Thoracic aorta (tissue), 2 donors: ENCODE measurements around the gene FUCA1. TPM values are rescaled to one million over a fixed set of nuclear protein-coding genes. Genes with fewer than 3 reads are reported as not detected.

Experiments
- ATAC-seq: fragments of 150-250 bp; one replicate; pipeline ENCODE4 v1.8.0; 2017; ENCODE audit warnings: low read depth; ENCODE audit not compliant: insufficient number of reproducible peaks, low FRiP score
- DNase-seq: peaks from one replicate; pipeline ENCODE4 v3.0.0-alpha.2; 2020; ENCODE audit warnings: low spot score
- H3K27ac ChIP-seq, 2 donors: fragments of 200-600 bp; sonication (generic); 1 replicate in 1 of 2; 2 replicates in 1 of 2; pipeline ENCODE4 v1.5.1; 2016; ENCODE audit warnings: mild to moderate bottlenecking in 2 of 2, moderate library complexity in 2 of 2
- H3K27me3 ChIP-seq: fragments of 200-600 bp; sonication (generic); replicated peaks from 2 replicates; pipeline ENCODE4 v1.6.0; 2016; ENCODE audit warnings: mild to moderate bottlenecking; ENCODE audit not compliant: insufficient read depth
- H3K36me3 ChIP-seq: fragments of 200-600 bp; sonication (generic); one replicate; pipeline ENCODE4 v1.5.1; 2016
- H3K4me1 ChIP-seq, 2 donors: fragments of 200-600 bp; sonication (generic); 1 replicate in 1 of 2; 2 replicates in 1 of 2; pipeline versions ENCODE4 v1.5.1 to v1.6.0; 2016; ENCODE audit warnings: low read depth in 2 of 2, mild to moderate bottlenecking in 1 of 2; ENCODE audit not compliant: control insufficient read depth in 1 of 2
- H3K4me3 ChIP-seq: fragments of 200-600 bp; sonication (generic); 2 replicates; pipeline ENCODE4 v1.5.1; 2016; ENCODE audit warnings: mild to moderate bottlenecking
- H3K9me3 ChIP-seq: fragments of 200-600 bp; sonication (generic); 2 replicates; pipeline ENCODE4 v1.5.1; 2016
- CTCF ChIP-seq: fragments of 200-600 bp; sonication (generic); IDR thresholded peaks from one replicate; pipeline ENCODE4 v1.5.1; 2019; ENCODE audit warnings: antibody characterized with exemption
- total RNA-seq, 2 donors: library from RNA; depleted of rRNA; stranded (reverse); fragments of >200 nt; gene quantifications; one replicate each; pipeline versions ENCODE4 v1.1.0 to v1.2.3, GENCODE V29; 2016

FUCA1 gene
- total RNA-seq, 2 donors from 2014 or later: 30.5 to 70.8 TPM

DNA sequence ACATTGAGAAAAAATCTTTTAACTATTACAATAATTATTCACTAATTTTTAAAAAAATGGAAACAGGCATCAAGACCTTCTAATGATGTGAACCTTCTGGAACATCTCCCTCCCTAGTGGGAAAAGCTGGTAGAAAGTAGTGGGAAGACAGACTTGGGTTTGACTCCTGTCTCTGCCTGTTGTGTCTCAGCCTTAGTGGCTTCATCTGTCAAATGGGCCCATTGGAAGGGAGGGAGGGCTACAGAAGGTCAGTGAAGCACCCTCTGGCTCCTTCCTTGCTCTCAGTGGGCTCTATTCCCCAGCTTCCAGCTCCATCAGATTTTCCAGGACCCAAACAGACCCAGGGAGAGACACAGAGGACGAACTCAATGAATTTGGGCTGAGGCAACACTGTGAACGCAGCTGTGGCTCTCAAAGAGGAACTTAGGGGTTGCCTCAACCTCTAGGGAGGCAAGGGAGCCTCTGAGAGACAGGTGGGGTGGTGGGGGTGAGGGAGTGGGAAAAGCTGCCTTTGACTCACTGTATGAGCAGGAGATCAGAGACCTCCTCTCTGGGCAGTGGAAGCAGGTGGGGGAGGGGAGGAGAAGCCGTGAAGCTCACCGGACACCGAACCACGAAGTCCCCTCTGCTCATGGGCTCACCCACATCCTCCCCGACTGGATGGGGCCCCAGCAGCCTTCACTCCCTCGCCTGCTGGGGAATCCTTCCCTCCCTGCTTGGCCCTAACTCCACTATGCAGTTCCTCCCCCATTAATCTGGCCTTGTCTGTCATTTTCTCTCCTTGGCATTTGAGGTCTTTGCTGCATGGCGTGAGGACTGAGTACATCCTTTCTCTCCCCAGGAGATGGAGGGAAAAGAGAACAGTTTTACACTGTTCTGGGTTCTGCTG lies 40.6 kb upstream of the FUCA1 start:
- H3K27me3 ChIP-seq: no peaks in the 10 kb centered on the region

DNA sequence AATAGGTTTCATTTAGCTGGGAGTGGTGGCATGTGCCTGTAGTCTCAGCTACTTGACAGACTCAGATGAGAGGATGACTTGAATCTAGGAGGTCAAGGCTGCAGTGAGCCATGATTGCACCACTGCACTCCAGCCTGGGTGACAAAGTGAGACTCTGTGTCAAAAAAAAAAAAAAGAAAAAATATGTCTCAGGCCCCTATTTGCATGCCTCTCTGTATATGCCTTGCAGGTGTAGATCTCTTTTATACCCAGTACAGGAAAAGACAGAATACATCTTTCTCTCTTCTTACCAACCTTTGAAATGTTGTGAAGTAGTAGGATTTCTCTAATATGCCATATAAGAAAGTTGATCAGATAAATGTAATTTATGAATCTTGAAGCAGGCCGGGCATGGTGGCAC lies 38.6 kb upstream of the FUCA1 start:
- Histone ChIP-seq H3K36me3 (no peaks in the 10 kb centered on the region), H3K27ac (no peak overlapping the region), H3K27me3 (no peaks in the 10 kb centered on the region), H3K9me3 (no peaks in the 10 kb centered on the region), H3K4me3 (no peak overlapping the region), H3K4me1 (peaks cover 2 to 7% of the 10 kb centered on the region in 2 donors)
- no peak for TF ChIP-seq CTCF
- no peak for DNase-seq
- no peak for ATAC-seq

More for the DNA sequence above, 40.6 kb upstream of the FUCA1 start:
- DNase-seq: no peak
- H3K4me1 ChIP-seq: no peaks in the 10 kb centered on the region
- no peak for TF ChIP-seq CTCF
- H3K4me3 ChIP-seq: no peak overlapping the region
- H3K27ac ChIP-seq: no peak overlapping the region
- H3K9me3 ChIP-seq: no peaks in the 10 kb centered on the region
- H3K36me3 ChIP-seq: no peaks in the 10 kb centered on the region
- no peak for ATAC-seq

DNA sequence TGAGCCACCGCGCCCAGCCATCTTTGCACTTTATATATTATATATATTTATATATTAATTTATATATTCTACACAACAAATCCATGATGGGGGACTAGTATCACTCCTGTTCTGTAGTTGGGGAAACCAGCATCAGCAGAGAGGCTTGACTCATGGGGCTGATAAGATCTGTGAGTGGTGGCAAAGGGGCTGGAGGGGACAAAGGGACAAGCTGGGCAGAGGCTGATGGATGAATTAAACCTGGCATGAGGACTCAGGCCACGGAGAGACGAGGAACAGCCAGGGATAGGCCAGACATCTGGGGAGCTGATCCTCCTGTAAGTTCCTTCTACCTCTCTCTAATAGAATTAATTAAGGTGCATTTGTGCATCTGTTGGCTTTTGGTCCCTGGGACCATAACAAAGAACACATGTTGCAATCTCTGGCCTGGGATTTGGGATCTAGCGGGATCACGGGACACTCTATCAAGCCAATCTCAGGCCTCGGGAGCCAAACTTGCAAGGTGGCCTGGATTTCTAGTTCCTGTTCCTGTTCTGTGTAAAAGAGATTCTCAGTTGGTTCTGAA lies 37.5 kb upstream of the FUCA1 start:
- H3K4me1 ChIP-seq: peaks cover 2 to 7% of the 10 kb centered on the region in 2 donors
- no peak overlapping the region for H3K27ac ChIP-seq
- no peak for TF ChIP-seq CTCF
- DNase-seq (no peak), ATAC-seq (no peak)
- no peaks in the 10 kb centered on the region for H3K27me3 ChIP-seq
- no peak overlapping the region for H3K4me3 ChIP-seq
- H3K9me3 ChIP-seq: no peaks in the 10 kb centered on the region
- no peaks in the 10 kb centered on the region for H3K36me3 ChIP-seq

DNA sequence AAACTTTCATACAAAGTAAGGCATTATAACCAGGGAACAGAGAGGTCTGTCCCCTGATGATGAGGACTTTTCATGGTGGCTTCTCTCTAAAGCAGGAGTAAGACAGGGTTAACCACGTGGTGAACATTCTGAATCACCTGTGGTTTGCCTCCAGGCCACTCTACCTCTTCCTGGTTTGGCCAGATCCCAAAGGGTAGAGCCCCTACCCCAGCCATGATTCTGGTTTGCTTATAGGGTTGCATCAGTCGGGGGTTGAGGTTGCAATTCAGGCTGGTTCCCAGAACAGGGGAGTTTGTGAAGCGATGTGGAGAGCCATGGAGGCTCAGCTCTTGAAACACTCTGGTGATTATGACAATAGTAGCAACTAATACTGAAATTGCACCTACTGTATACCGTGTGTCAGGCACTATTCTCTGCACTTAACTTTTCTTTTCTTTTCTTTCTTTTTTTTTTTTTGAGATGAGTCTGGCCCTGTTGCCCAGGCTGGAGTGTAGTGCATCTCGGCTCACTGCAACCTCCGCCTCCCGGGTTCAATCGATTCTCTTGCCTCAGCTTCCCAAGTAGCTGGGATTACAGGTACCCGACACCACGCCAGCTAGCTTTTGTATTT lies 36.8 kb upstream of the FUCA1 start:
- no peak overlapping the region for H3K4me3 ChIP-seq
- H3K27ac ChIP-seq: no peak overlapping the region
- no peak for ATAC-seq
- H3K9me3 ChIP-seq: no peaks in the 10 kb centered on the region
- no peak for DNase-seq
- H3K4me1 ChIP-seq: peaks cover 2 to 7% of the 10 kb centered on the region in 2 donors
- no peak for TF ChIP-seq CTCF
- no peaks in the 10 kb centered on the region for H3K36me3 ChIP-seq
- no peaks in the 10 kb centered on the region for H3K27me3 ChIP-seq

GRCh38 chr1:23903754-23904153 lies 35.7 kb upstream of the FUCA1 start:
- TF ChIP-seq CTCF: no peak
- Histone ChIP-seq H3K9me3 (no peaks in the 10 kb centered on the region), H3K27ac (no peak overlapping the region), H3K4me3 (no peak overlapping the region), H3K36me3 (no peaks in the 10 kb centered on the region), H3K4me1 (peaks cover 2 to 7% of the 10 kb centered on the region in 2 donors), H3K27me3 (no peaks in the 10 kb centered on the region)
- no peak for ATAC-seq
- no peak for DNase-seq
